ENCODE data around the gene C14orf93. TPM values are rescaled to one million over a fixed set of nuclear protein-coding genes. Genes with fewer than 3 reads are reported as not detected.

The C14orf93 gene
- total RNA-seq, 1 experiment from 2014 or later = 8.2 TPM

DNA sequence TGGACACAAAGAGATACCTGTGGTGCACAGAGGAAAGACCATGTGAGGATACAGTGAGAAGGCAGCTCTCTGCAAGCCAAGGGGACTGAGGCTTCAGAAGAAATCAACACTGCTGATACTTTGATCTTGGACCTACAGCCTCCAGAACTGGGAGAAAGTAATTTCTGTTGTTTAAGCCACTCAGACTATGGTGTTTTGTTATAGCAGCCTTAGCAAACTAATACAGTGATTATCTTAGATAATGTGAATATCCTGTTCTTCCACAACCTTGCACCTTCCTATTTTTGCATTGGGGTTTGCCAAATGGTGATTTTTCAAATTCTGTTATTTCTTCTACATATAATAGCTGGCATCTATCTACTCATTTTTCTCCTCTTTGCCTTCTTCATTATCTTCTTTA, 8.2 kb upstream of the C14orf93 start:
- Histone ChIP-seq H3K14ac (ENCODE audit: insufficient read depth, low read length) (no peak overlapping the region), H3K4ac (ENCODE audit: low read depth, low read length) (no peak overlapping the region), H2BK20ac (ENCODE audit: low read depth, low read length, poor library complexity, severe bottlenecking) (no peak overlapping the region), H3K23me2 (ENCODE audit: insufficient read length, low read depth, low read length, poor library complexity, severe bottlenecking) (no peaks in the 10 kb centered on the region), H4K8ac (replicated peaks; ENCODE audit: insufficient read length, low read depth, low read length) (no peak overlapping the region), H3K23ac (ENCODE audit: insufficient read length, low read depth, low read length) (no peak overlapping the region), H3K27ac (ENCODE audit: insufficient read length, low read depth, low read length) (no peak overlapping the region), H3K27me3 (ENCODE audit: insufficient read depth, low read length) (no peaks in the 10 kb centered on the region), H3K4me2 (ENCODE audit: insufficient read depth, insufficient read length, low read length) (no peak overlapping the region), H4K5ac (ENCODE audit: insufficient read length, low read depth, low read length) (no peak overlapping the region), H3K18ac (ENCODE audit: insufficient read length, low read depth, low read length) (no peak overlapping the region), H3K56ac (ENCODE audit: insufficient read length, low read depth, low read length) (no peak overlapping the region), H3K4me1 (ENCODE audit: insufficient read depth, low read length) (no peaks in the 10 kb centered on the region), H2AFZ (ENCODE audit: low read length) (no peak overlapping the region), H2BK120ac (ENCODE audit: low read depth, low read length, poor library complexity, severe bottlenecking) (no peak overlapping the region), H2BK5ac (ENCODE audit: insufficient read length, low read length) (no peak overlapping the region), H4K20me1 (ENCODE audit: control insufficient read depth, insufficient read depth, insufficient read length) (no peaks in the 10 kb centered on the region), H3K9ac (ENCODE audit: extremely low read depth, insufficient read length, low read length) (no peak overlapping the region), H4K91ac (ENCODE audit: insufficient read length, low read depth, low read length) (no peak overlapping the region), H2BK15ac (ENCODE audit: low read depth, low read length) (no peak overlapping the region), H3K79me1 (ENCODE audit: insufficient read depth, low read depth, low read length, poor library complexity, severe bottlenecking) (no peaks in the 10 kb centered on the region), H3K9me3 (ENCODE audit: control insufficient read depth, low read depth, low read length) (no peaks in the 10 kb centered on the region), H2AK5ac (ENCODE audit: insufficient read length, low read length) (no peak overlapping the region), H3T11ph (ENCODE audit: low read length) (no peak overlapping the region), H2BK12ac (ENCODE audit: insufficient read length, low read depth, low read length) (no peak overlapping the region), H3K79me2 (ENCODE audit: insufficient read depth, low read length) (no peaks in the 10 kb centered on the region)
- Mint-ChIP-seq H3K4me1 (peaks cover 19 to 20% of the 10 kb centered on the region in 2 experiments), H3K4me3 (no peak overlapping the region), H3K27me3 (ENCODE audit: low read depth) (no peaks in the 10 kb centered on the region), H3K9me3 (no peaks in the 10 kb centered on the region), H3K27ac (no peak overlapping the region; a peak in 1 of 7 replicates), H3K36me3 (ENCODE audit: insufficient read depth in 1 of 3, low read depth in 3 of 3) (no peaks in the 10 kb centered on the region)
- TF ChIP-seq, protein P1, sequence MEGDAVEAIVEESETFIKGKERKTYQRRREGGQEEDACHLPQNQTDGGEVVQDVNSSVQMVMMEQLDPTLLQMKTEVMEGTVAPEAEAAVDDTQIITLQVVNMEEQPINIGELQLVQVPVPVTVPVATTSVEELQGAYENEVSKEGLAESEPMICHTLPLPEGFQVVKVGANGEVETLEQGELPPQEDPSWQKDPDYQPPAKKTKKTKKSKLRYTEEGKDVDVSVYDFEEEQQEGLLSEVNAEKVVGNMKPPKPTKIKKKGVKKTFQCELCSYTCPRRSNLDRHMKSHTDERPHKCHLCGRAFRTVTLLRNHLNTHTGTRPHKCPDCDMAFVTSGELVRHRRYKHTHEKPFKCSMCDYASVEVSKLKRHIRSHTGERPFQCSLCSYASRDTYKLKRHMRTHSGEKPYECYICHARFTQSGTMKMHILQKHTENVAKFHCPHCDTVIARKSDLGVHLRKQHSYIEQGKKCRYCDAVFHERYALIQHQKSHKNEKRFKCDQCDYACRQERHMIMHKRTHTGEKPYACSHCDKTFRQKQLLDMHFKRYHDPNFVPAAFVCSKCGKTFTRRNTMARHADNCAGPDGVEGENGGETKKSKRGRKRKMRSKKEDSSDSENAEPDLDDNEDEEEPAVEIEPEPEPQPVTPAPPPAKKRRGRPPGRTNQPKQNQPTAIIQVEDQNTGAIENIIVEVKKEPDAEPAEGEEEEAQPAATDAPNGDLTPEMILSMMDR (conservative IDR thresholded peaks at IDR 0.05) = no peak
- no peak for DNase-seq

Measured in H9 (cell line).